ENCODE results near the gene TIFAB.

The TIFAB gene

DNA sequence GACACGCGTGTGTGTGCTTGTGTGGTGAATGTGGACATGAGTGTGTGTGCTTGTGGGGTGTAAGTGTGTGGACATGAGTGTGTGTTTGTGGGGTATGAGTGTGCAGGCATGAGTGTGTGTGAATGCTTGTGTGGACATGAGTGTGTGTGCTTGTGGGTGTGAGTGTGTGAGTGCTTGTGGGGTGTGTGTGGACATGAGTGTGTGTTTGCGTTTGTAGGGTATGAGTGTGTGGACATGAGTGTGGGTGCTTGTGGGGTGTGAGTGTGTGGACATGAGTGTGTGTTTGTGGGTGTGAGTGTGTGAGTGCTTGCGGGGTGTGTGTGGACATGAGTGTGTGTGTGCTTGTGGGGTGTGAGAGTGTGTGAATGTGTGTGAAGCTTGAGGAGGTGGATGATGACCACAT is 29.8 kb upstream of the TIFAB start:
- DNase-seq = no peak

DNA sequence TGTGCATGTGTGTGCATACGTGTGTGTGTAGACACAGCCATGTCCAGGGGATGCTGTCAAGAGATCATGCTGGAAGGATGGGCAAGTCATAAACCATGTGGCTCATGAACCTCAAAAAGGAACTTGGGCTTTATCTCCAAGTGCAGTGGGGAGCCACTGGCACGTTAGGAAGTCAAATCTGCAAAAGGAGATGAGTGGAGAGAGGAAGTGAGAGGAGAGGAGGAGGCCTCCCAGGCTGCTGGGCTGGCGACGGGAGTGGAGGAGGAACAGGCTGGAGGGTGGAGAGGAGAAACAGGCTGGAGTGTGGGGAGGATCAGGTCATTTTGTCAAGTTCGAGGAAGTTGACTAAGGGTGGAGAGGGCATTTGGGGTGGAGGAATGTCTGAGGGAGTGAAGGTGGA is 29.2 kb upstream of the TIFAB start:
- no peak for DNase-seq

DNA sequence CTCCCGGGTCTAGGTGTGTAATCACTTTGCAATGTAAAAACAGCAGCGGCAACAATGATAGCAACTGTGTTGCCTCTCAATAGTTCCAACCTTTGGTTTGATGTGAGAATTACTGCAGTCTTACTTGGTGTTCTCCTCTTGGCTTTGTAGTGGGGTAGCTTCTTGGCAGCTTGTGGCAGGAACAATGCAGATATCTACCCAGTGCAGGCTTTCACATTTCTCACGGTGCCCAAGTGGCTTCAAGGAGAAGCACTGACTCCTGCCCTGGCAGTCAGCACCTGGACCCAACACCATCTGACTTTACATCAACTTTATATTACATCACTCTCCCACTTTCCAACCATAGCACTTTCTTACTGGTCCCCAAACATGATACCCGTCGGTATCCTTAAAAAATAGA is 28.4 kb upstream of the TIFAB start:
- no peak for DNase-seq

GRCh38 chr5:135478938-135479337 is 26.8 kb upstream of the TIFAB start:
- peak in 2 of 3 experiments; percentile 3 to 37 for DNase-seq

- DNase-seq = no peak
Measured at GRCh38 chr5:135477613-135478066, 25.5 kb upstream of the TIFAB start.

DNA sequence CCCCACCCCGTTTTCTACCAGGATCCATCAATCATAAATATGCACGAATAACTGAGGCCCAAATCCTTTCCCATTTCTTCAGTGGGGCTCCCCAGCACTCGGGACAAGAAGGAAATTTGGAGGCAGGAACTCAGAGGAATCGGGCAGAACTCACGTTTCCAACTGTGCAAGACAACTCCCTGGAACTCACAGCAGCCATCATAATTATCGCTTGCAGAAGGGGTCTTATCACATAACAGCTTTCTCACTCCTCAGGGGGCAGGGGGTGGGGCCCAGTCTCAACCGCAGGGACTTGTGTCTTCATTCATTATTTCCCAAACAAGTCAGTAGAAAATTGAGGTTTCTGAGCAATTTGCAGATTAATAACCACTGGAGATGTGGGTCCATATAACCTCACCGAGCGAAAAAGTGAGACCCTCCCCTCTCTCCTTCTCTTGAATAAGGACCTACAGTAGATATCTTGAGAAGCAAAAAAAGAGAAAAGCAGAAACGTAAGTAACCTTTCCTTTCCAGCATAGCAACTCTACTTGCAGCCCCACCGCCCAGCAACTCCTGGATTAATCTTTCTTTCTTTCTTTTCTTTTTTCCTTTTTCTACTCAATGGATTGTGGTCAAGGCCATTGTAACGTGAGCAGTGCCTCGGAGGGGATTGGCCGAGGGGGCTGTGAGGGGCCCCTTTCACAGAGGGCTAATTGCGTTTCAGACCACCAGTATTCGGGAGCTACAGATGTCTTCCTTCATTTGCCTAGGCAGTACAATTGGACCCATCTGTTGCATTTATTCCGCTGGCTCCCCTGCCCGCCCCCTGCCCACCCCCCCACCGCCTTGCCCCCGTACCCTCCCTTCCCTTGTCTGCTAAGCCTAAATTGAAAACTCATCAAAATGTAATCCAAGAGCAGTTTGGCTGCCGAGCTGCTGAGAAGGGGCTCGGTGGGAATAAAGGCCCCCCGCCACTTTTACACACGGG is 24.7 kb upstream of the TIFAB start:
- no peak for DNase-seq

GRCh38 chr5:135473956-135474670 is 22.0 kb upstream of the TIFAB start:
- DNase-seq = no peak

GRCh38 chr5:135472141-135472540 is 20.0 kb upstream of the TIFAB start:
- no peak for DNase-seq

DNA sequence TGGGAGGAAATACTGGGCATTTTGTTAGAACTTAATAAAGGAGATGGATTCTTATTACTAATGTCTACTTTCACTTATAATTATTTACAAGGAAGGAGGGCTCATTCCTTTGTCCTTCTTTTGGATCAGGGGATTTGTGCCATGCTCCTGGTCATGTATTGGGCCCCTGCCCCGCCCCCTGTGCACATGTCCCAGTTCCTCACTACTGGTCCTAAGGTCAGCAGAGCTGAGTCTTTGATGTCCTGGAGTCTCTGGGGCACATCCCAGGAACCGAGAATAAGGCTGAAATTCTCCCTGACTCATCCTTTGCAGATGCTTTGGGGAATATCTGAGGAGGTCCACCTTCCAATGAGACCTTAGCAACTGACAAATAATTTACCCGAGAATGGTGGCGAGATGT is 19.6 kb upstream of the TIFAB start:
- DNase-seq = no peak

GRCh38 chr5:135469911-135470310 is 17.8 kb upstream of the TIFAB start:
- no peak for DNase-seq

DNA sequence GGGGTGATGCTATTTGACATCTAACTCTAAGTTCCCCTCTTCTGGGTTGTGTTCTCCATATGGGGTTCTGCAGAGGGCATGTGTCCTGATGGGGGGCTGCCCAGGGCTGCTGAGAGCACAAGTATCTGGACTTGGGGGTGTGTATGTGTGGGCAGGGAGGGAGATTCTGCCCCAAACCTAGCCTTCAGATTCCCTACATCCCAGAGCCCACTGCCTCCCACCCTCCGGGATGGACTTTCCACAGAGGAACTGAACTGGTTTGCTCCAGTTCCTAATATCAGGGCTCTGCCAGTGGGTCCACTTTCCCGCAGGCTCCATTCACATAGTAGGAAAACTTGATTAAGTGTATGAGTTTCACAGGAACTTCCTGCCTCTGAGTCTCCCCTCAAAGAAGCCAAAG is 16.4 kb upstream of the TIFAB start:
- DNase-seq = no peak

- peak in 1 of 3 experiments; percentile 14 for DNase-seq
Measured at GRCh38 chr5:135467871-135468485, 15.8 kb upstream of the TIFAB start.

DNA sequence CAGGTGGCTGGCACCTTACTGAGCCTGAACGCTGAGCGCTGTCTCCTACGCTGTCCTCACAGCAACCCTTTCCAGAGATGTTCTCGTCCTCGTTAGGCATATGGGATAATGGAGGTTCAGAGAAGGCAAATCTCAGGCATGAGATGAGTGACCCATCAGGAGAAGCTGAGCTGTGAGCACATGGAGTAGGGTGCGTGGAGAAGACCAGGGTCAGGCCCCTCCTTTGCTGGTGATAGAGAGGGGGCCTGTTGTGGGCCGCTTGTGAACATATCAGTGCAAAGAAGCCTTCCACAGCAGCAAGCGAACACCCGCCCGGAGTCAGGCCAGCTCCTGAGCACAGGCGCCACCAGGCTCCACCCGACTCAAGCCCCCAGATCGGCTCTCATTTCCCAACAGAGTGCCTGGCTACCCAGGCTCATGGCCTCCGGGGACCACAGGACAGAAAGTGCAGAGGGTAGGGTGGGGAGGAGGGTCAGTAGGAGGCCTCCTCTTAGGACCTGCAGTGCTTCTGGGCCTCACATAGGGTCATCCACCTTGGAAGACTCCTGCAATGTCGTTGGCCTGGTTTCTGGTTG is 15.0 kb upstream of the TIFAB start:
- peak in 2 of 3 experiments; percentile 17 to 36 for DNase-seq

- peak; percentile 53 to 82 (median 78) for DNase-seq
Measured at GRCh38 chr5:135466178-135467050, 14.3 kb upstream of the TIFAB start.

GRCh38 chr5:135465391-135466122 is 13.4 kb upstream of the TIFAB start:
- DNase-seq = no peak

DNA sequence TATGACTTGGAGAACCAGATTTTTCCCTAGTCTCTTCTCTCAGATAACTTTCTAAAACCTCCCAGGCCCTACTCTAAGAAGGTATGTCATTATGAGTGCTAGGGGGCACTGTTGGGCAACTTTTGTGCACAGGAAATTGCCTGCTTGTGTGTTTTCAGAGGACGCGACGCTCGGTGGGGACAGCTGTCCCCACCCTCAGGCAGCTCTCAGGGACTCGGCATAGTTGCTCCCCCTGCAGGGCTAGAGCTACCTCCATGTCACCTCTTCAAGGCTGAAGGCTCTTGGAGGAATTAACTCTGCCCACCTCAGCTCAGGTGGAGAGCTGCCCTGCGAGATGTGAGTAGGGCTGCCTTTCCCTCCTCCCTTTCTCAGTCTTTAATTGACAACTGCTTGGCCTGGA is 10.2 kb upstream of the TIFAB start:
- DNase-seq = peak; percentile 53 to 85 (median 81)

DNA sequence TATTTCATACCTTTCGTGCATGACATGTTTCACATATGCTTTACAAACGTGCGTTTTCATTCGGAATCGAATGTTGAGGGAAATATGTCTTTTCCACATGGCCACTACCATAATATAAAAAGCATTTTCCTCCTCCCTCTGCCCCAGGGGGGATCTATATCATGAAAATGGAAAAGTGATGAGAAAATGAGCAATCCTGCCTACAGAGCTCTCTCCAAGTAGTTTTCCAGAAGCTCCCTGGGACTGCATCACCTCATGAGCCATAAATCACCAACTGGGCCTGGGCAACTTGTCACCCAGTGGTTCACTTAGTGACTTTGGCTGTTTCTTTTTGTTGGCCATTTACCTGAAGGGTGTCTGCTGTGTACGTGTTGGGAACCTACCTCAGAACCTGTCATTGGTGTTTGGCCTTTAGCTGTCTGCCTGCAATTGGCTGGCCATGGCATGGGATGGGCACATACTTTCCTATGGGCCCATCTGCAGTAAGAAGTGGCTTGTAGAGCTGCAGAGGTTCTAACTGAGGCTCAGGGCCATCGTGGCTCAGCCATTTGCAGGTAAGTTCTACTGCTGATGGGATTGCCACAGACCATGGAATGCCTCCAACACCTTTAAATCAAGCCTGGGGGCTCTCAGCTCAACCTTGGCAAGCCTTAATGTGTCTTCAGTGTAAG is 9.5 kb upstream of the TIFAB start:
- DNase-seq = no peak

DNA sequence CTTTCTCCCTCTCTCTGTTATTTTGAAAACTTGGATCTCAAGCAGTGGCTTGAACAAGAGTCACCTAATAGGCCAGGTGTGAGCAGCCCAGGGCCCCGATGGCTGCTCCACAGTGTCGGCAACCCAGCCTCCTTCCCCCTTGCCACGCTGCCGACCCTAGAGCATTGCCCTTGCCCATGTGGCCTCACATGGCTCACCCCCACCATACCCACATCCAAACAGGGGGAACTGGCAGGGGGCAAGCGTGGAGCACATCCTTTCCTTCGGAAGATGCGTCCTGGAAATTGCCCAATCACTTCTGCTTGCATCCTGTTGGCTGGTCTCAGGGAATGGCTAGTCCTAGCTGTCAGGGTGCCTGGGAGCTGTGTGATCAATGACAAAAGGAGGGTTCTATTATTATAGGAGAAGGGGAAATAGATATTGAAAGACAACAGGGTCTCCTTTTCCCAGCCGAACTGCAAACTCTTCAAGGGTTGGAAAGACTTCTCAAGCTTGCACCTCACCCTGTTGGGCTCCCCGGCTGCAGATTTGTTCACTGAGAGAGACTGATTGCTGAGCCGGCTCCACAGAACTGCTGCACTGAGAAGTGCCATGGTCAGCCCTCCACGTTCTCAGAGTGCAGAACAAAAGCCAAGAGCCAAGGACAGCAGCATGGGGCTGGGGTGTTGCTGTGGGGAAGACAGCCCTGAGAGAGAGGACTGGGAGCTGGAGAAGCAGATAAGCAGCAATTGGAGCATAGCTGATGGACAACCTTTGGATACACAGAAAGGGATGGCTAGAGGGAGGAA is 8.3 kb upstream of the TIFAB start:
- no peak for DNase-seq

DNA sequence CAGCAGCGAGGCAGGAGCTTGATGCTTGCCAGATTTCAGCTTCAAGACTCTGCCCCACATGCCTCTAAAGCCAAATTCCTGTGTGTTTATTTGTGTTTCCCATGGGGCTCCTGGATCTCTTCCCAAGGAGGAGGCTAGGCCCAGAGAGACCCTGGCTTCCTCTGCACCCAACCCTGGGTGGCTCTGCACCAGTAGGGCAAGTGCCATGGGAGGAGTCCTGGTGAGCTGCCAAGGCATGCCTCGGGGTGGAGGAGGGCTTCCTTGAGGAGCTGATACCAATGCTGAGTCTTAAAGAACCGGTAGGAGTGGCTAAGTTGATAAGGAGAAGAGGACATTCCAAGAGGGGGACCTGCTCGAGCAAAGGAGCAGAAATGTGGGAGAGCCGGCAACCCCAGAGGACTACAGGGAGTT is 6.8 kb upstream of the TIFAB start:
- DNase-seq = no peak

GRCh38 chr5:135458356-135458755 is 6.2 kb upstream of the TIFAB start:
- DNase-seq = no peak

Measured in NCI-H1417 (cell line).